Measurements from ENCODE around the gene LDHA.
A peak's percentile ranks its signal among the peaks of the same experiment; 100 is the strongest.

The LDHA gene

DNA sequence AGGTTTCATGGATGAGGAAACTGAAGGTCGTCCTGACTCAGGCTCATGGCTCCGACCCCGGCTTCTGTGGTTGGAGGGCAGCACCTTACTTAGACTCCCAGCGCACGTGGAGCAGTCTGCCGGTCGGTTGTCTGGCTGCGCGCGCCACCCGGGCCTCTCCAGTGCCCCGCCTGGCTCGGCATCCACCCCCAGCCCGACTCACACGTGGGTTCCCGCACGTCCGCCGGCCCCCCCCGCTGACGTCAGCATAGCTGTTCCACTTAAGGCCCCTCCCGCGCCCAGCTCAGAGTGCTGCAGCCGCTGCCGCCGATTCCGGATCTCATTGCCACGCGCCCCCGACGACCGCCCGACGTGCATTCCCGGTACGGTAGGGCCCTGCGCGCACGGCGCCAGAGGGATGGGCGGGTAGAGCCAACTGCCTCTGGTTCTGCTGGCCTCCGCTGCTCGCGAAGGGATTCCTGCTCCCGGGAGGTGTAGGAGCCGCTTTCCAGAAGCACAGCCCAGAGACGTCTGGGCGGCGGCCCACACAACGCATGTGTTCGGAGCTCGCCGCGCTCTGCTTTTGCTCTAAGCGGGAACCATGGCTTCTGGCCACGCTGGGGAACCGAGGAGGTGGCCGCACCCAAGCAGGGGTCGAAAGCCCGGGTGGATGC is at the start of gene LDHA:
TSS of gene LDHA (plus strand) at position 289 of the 653 bp plus-strand sequence. CDS start 2,280 bp downstream, outside the sequence.
- Histone ChIP-seq H3K27me3 (ENCODE audit: control insufficient read depth, insufficient read depth, low read length) (no peaks in the 10 kb centered on the region), H3K36me3 (ENCODE audit: control insufficient read depth, insufficient read depth, low read length) (peaks cover 8% of the 10 kb centered on the region), H3K4me3 (ENCODE audit: low read length) (peak within 1 kb of the TSS; percentile 69), H3K9me3 (ENCODE audit: control insufficient read depth, low read length) (no peaks in the 10 kb centered on the region), H3K4me1 (ENCODE audit: control insufficient read depth, insufficient read depth, low read length) (peaks cover 24% of the 10 kb centered on the region), H3K9ac (ENCODE audit: low read length) (peak within 1 kb of the TSS; percentile 89)

DNA sequence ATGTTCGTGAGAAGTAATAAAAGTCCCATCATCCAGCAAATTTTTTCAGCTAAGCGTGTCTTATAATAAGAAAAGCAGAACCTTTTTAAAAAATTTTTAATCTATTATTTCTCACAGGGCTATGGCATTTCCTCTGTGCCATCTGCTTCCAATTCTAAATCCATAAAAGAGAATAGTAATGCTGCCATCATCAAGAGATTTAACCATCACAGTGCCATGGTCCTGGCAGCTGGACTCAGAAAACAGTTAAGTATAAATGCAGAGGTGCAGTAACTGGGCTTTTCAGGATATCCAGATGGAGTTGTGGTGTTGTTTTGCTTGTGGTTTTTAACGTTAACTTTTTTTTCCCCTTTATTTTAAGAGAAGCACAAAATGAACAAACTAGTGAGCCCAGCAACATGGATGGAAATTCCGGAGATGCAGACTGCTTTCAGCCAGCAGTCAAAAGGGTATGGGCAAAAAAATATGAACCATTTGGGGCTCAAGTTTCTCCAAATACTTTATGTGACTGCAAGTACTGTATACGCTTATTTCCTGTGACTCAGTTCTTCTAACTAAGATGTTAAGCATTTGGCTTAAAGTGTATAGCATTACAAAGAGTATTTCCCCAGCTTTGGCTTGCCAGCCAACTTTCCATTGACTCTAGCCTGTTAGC is 46.8 kb upstream of the LDHA start:
- Histone ChIP-seq H3K4me3 (ENCODE audit: low read length) (no peak overlapping the region), H3K9ac (ENCODE audit: low read length) (no peak overlapping the region), H3K27me3 (ENCODE audit: control insufficient read depth, insufficient read depth, low read length) (no peaks in the 10 kb centered on the region), H3K9me3 (ENCODE audit: control insufficient read depth, low read length) (no peaks in the 10 kb centered on the region), H3K4me1 (ENCODE audit: control insufficient read depth, insufficient read depth, low read length) (no peaks in the 10 kb centered on the region), H3K36me3 (ENCODE audit: control insufficient read depth, insufficient read depth, low read length) (no peaks in the 10 kb centered on the region)

DNA sequence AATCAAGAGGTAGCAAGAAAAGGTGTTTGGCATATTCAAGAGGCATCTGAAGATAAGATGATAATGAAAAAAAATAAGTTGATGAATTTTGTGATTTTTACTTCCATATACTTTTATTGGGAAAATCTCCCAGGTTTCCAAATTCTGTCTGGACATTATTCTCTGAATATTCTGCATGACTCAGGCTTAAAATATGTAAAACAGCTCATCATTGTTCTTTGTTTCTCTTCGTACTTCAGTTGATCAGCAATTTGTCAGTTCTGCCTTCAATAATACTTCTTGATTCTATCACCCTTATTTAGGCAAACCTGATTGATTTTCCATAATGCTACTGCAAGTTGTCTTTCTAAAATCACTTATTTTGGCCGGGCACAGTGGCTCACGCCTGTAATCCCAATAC is 41.8 kb upstream of the LDHA start:
- H3K4me3 ChIP-seq (ENCODE audit: low read length) = no peak overlapping the region
- H3K9me3 ChIP-seq (ENCODE audit: control insufficient read depth, low read length) = no peaks in the 10 kb centered on the region
- no peaks in the 10 kb centered on the region for H3K4me1 ChIP-seq (ENCODE audit: control insufficient read depth, insufficient read depth, low read length)
- H3K9ac ChIP-seq (ENCODE audit: low read length) = no peak overlapping the region
- H3K36me3 ChIP-seq (ENCODE audit: control insufficient read depth, insufficient read depth, low read length) = peaks cover under 1% of the 10 kb centered on the region
- no peaks in the 10 kb centered on the region for H3K27me3 ChIP-seq (ENCODE audit: control insufficient read depth, insufficient read depth, low read length)

- H3K27me3 ChIP-seq (ENCODE audit: control insufficient read depth, insufficient read depth, low read length) = no peaks in the 10 kb centered on the region
- no peak overlapping the region for H3K4me3 ChIP-seq (ENCODE audit: low read length)
- H3K9me3 ChIP-seq (ENCODE audit: control insufficient read depth, low read length) = no peaks in the 10 kb centered on the region
- peaks cover 10% of the 10 kb centered on the region for H3K36me3 ChIP-seq (ENCODE audit: control insufficient read depth, insufficient read depth, low read length)
- H3K4me1 ChIP-seq (ENCODE audit: control insufficient read depth, insufficient read depth, low read length) = no peaks in the 10 kb centered on the region
- H3K9ac ChIP-seq (ENCODE audit: low read length) = no peak overlapping the region
Observed at GRCh38 chr11:18358646-18359045, 35.7 kb upstream of the LDHA start.

GRCh38 chr11:18361154-18361553 is 33.2 kb upstream of the LDHA start:
- H3K4me3 ChIP-seq (ENCODE audit: low read length) = no peak overlapping the region
- H3K4me1 ChIP-seq (ENCODE audit: control insufficient read depth, insufficient read depth, low read length) = no peaks in the 10 kb centered on the region
- H3K9ac ChIP-seq (ENCODE audit: low read length) = no peak overlapping the region
- H3K36me3 ChIP-seq (ENCODE audit: control insufficient read depth, insufficient read depth, low read length) = peaks cover 16% of the 10 kb centered on the region
- no peaks in the 10 kb centered on the region for H3K27me3 ChIP-seq (ENCODE audit: control insufficient read depth, insufficient read depth, low read length)
- no peaks in the 10 kb centered on the region for H3K9me3 ChIP-seq (ENCODE audit: control insufficient read depth, low read length)

DNA sequence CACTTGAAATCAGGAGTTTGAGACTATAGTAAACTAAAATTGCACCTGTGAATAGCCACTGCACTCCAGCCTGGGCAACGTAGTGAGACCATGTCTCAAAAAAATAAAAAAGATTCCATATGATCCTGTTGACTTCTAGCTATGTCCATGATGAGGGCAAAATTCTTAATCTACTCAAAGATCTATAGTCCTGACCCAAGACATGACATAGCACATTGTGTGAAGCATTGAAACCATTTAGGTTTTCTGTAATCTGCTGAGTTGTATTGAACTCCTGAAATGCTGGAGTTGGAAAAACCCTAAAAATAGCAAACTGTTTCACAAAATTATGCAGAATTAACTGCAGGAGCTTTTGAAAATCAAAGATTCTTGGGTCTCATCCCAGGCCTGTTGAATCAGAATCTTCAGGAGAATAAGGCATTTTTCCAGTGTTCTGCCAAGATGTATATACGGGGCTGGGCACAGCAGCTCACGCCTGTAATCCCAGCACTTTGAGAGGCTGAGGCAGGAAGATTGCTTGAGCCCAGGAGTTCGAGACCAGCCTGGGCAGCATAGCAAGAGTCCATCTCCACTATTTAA is 29.8 kb upstream of the LDHA start:
- Histone ChIP-seq H3K27me3 (ENCODE audit: control insufficient read depth, insufficient read depth, low read length) (no peaks in the 10 kb centered on the region), H3K36me3 (ENCODE audit: control insufficient read depth, insufficient read depth, low read length) (peaks cover 6% of the 10 kb centered on the region), H3K4me1 (ENCODE audit: control insufficient read depth, insufficient read depth, low read length) (no peaks in the 10 kb centered on the region), H3K4me3 (ENCODE audit: low read length) (no peak overlapping the region), H3K9ac (ENCODE audit: low read length) (no peak overlapping the region), H3K9me3 (ENCODE audit: control insufficient read depth, low read length) (no peaks in the 10 kb centered on the region)

- no peaks in the 10 kb centered on the region for H3K9me3 ChIP-seq (ENCODE audit: control insufficient read depth, low read length)
- no peak overlapping the region for H3K4me3 ChIP-seq (ENCODE audit: low read length)
- H3K4me1 ChIP-seq (ENCODE audit: control insufficient read depth, insufficient read depth, low read length) = no peaks in the 10 kb centered on the region
- no peak overlapping the region for H3K9ac ChIP-seq (ENCODE audit: low read length)
- no peaks in the 10 kb centered on the region for H3K27me3 ChIP-seq (ENCODE audit: control insufficient read depth, insufficient read depth, low read length)
- peaks cover 6% of the 10 kb centered on the region for H3K36me3 ChIP-seq (ENCODE audit: control insufficient read depth, insufficient read depth, low read length)
Observed at GRCh38 chr11:18365741-18366140, 28.6 kb upstream of the LDHA start.

GRCh38 chr11:18366286-18366685 is 28.1 kb upstream of the LDHA start:
- H3K4me1 ChIP-seq (ENCODE audit: control insufficient read depth, insufficient read depth, low read length) = peaks cover 5% of the 10 kb centered on the region
- no peak overlapping the region for H3K9ac ChIP-seq (ENCODE audit: low read length)
- H3K9me3 ChIP-seq (ENCODE audit: control insufficient read depth, low read length) = no peaks in the 10 kb centered on the region
- no peaks in the 10 kb centered on the region for H3K27me3 ChIP-seq (ENCODE audit: control insufficient read depth, insufficient read depth, low read length)
- H3K36me3 ChIP-seq (ENCODE audit: control insufficient read depth, insufficient read depth, low read length) = peaks cover 6% of the 10 kb centered on the region
- no peak overlapping the region for H3K4me3 ChIP-seq (ENCODE audit: low read length)

GRCh38 chr11:18367431-18367830 is 26.9 kb upstream of the LDHA start:
- Histone ChIP-seq H3K4me3 (ENCODE audit: low read length) (no peak overlapping the region), H3K36me3 (ENCODE audit: control insufficient read depth, insufficient read depth, low read length) (peaks cover 6% of the 10 kb centered on the region), H3K27me3 (ENCODE audit: control insufficient read depth, insufficient read depth, low read length) (no peaks in the 10 kb centered on the region)

DNA sequence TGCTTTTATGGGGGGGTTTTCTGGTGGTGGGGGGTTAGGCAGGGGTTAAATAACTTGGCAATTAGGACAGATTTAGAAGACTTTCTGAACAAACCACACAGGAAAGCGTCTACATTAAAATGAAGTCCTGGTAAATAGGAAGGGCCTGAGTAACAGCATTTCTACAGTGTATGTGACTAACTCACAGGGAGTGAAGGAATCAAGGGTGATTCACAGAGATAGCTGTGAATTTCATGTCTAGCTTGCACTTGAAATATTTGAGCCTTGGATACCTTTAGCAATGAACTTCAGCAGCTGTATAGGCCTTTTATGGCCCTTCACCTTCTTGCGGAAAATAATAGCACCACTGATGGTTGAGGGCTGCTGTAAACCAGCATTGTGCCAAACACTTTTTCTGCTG is 26.1 kb upstream of the LDHA start:
- H3K27me3 ChIP-seq (ENCODE audit: control insufficient read depth, insufficient read depth, low read length) = no peaks in the 10 kb centered on the region
- H3K9ac ChIP-seq (ENCODE audit: low read length) = no peak overlapping the region
- no peak overlapping the region for H3K4me3 ChIP-seq (ENCODE audit: low read length)
- H3K36me3 ChIP-seq (ENCODE audit: control insufficient read depth, insufficient read depth, low read length) = peaks cover 6% of the 10 kb centered on the region
- H3K9me3 ChIP-seq (ENCODE audit: control insufficient read depth, low read length) = no peaks in the 10 kb centered on the region
- H3K4me1 ChIP-seq (ENCODE audit: control insufficient read depth, insufficient read depth, low read length) = peaks cover 13% of the 10 kb centered on the region

More at GRCh38 chr11:18367431-18367830, 26.9 kb upstream of the LDHA start:
- Histone ChIP-seq H3K4me1 (ENCODE audit: control insufficient read depth, insufficient read depth, low read length) (peaks cover 13% of the 10 kb centered on the region), H3K9me3 (ENCODE audit: control insufficient read depth, low read length) (no peaks in the 10 kb centered on the region), H3K9ac (ENCODE audit: low read length) (no peak overlapping the region)

GRCh38 chr11:18369398-18369797 is 25.0 kb upstream of the LDHA start:
- peaks cover 13% of the 10 kb centered on the region for H3K4me1 ChIP-seq (ENCODE audit: control insufficient read depth, insufficient read depth, low read length)
- no peak overlapping the region for H3K9ac ChIP-seq (ENCODE audit: low read length)
- H3K36me3 ChIP-seq (ENCODE audit: control insufficient read depth, insufficient read depth, low read length) = peaks cover 6% of the 10 kb centered on the region
- H3K9me3 ChIP-seq (ENCODE audit: control insufficient read depth, low read length) = no peaks in the 10 kb centered on the region
- no peak overlapping the region for H3K4me3 ChIP-seq (ENCODE audit: low read length)
- no peaks in the 10 kb centered on the region for H3K27me3 ChIP-seq (ENCODE audit: control insufficient read depth, insufficient read depth, low read length)

GRCh38 chr11:18371279-18371678 is 23.1 kb upstream of the LDHA start:
- Histone ChIP-seq H3K27me3 (ENCODE audit: control insufficient read depth, insufficient read depth, low read length) (no peaks in the 10 kb centered on the region), H3K4me1 (ENCODE audit: control insufficient read depth, insufficient read depth, low read length) (peaks cover 13% of the 10 kb centered on the region), H3K9ac (ENCODE audit: low read length) (no peak overlapping the region)

More at GRCh38 chr11:18371279-18371678, 23.1 kb upstream of the LDHA start:
- Histone ChIP-seq H3K9me3 (ENCODE audit: control insufficient read depth, low read length) (no peaks in the 10 kb centered on the region), H3K36me3 (ENCODE audit: control insufficient read depth, insufficient read depth, low read length) (no peaks in the 10 kb centered on the region), H3K4me3 (ENCODE audit: low read length) (no peak overlapping the region)
